HG02642 (cell line): ENCODE measurements around the gene NUCB2.

Source experiments
- ATAC-seq: cut with Tn5 transposase; IDR thresholded peaks from one replicate; pipeline ENCODE4 v1.9.1; 2021; ENCODE audit warnings: mild to moderate bottlenecking; ENCODE audit not compliant: unreplicated experiment, poor library complexity

NUCB2 gene

DNA sequence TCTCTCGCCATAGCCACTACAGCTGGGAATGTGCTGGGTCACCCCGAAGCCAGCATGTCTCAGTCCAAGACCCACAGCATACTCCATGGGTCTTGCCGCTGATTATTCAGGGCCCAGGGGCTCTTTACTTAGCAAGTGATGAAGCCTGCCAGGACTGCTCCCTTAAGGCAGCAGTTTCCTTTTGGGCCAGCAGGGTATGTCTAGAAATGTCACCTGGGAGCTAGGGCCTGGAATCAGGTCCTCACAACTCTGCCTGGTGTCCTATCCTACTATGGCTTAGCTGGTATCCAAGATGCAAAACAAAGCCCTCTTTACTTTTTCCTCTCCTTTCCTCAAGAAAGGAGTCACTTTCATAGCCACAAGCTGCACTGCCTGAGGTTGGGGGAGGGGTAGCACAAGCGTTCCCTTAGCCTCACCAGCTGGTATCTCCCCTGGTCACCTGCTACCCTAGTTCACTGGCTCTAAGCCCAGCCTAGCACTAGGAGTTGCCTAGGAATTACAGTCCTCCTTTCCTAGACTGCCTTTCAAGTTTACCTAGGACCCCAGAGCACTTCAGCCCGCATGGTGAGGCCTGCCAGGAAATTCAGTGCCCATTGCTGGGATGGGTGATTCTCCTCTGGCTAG, 52.4 kb downstream of the NUCB2 start:
- no peak for ATAC-seq

DNA sequence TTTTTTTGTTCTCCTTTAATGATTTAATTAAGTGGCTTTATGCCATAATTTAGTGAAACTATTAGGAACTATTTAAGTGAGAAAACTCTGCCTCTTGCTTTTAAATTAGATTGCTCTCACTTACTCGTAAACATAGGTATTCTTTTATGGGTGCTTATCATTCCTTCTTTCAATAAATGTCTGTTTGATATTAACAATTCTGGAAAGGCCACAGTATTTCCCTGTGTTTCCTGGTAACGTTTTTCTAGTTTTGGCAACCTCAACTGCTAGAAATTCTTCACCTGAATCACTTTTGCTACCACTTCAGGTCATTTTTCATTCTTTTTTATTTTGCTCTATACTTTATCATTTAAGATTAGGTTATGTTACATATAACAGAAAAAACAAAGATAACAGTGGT, 55.1 kb downstream of the NUCB2 start:
- no peak for ATAC-seq

DNA sequence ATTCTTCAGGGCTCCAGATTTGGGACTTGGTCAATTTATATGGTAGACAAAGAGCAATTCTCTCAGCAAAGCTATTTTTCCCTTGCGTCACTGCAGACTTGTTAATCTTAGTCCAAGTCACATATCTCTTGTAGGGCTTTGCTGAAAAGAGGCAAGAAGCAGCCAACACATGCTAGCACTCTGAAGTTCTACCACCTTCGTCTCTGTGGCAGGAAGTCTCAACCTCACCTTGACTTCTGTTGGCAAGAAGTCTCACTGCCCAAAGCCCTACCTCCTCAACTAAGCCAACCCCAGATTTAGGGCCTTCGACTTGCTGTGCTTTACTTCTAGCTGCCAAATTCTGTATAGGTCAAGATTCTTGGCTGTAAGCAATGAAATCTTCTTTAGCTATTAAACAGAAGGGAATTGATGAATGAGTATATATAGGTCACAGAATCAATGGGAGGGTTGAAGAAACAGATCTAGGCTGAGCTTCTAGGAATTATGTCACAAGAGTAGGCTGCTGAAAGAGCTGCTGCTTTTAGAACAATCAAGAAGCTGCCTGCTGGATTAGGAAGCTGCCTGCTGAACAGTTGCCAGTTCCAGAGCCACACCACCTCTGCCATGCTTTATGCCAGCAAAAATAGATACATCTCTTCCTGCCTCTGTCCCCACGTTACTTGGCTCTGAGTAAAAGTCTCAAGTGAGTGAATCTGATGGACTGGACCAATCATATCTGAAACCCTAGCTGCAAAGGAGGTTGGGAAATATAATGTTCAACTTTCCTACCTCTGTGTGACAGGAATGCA, 57.5 kb downstream of the NUCB2 start:
- no peak for ATAC-seq

DNA sequence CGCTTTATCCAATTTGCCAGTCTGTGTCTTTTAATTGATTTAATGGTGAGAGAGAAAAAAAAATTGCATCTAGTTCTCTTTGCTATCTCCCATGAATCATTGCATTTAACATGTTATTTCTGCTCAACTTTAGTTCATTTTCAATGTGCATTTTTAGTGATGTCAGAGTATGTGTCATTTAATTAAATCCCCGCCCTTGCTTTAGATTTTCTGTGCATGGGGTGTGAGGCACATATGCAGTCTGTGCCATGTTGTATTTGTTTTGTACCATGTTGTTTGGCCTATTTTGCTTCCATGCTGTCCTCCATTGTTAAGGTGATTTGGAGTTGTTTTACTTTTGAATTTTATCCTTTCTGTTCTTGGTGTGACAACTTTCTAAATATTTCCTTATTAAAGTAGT, 66.7 kb downstream of the NUCB2 start:
- ATAC-seq, result no peak

DNA sequence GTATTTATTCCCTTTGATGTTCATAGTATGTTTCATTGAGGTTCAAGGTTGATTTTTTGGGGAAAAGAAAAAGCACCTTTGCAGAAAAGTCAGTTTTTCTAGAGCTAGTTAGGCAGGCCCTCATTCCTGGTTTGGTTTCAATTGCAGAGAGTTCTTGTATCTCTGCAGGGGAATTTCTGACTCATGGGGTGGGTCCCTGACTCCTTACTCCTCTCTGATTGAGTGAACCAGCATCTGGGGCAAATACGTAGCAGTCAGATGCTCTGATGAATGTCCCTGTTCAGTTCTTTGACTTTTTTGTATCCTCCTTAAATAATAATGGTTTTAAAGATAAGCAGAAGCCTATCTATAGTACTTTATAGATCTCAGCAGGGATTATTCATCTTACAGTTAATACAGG, 67.4 kb downstream of the NUCB2 start:
- no peak for ATAC-seq

DNA sequence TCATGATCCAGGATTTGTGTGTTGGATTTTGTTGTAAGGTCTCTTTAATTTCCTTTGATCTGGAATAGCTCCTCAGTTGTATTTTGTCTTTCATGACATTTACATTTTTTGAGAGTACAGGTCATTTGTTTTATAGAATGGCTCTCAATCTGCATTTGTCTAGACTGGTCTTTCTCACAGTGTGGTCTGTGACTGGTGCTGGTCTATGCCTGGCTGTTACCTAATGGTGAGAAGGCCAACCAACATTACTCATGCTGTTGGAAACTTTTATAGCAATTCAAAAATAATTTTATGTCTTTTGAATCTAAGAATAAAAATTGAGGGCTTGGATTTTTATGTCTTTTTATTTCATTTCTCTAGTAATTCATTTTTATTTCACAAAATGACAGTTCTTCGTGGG, 71.1 kb downstream of the NUCB2 start:
- ATAC-seq, result no peak

DNA sequence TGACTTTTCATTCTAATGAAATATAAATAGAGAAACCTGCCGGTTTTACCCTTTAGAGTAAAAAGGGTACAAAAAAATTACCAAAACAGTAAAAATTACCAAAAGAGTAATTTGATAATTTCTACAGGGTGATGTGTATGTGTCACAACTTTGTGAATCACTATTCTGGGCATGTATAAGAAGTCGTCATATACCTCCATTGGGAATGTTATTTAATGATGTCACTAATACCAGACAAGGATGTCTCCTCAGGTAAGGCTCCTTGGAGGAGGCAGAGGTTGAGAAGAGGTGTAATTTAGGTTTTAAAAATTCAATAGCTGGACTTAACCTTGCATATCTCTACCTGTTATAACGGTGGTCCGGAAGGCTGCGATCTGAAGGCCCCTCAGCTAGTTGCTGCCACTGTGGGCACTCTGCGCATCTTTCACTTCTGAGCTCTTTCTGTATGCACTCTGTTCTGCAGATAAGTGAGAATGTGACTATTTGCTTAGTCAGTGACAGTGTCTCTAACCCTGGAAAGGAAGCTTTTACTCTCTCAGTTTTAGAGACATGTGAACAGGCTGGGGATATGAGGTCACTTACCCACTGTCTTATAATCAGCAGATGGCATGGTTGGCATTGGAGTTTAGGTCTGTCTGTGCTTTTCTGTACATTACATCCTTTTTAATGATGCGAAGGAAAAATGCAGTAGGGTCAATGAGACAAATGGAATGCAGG, 74.1 kb downstream of the NUCB2 start:
- ATAC-seq, result no peak

DNA sequence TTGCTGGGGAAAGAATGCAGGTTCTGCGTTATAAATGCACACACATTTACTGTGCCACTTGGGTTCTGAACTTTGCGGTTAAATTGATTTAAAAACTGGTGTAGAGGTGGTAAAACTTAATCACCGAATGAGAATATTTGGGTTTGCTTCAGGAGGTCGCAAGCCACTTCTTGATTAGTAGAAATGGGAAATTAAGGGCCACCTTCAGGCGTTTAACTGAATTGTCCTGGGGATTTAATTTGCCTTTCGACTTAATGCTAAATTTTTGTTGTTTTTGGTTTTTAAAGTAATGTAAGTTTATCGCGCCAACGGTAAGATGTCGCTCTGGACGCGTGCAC, 74.6 kb downstream of the NUCB2 start:
- no peak for ATAC-seq

DNA sequence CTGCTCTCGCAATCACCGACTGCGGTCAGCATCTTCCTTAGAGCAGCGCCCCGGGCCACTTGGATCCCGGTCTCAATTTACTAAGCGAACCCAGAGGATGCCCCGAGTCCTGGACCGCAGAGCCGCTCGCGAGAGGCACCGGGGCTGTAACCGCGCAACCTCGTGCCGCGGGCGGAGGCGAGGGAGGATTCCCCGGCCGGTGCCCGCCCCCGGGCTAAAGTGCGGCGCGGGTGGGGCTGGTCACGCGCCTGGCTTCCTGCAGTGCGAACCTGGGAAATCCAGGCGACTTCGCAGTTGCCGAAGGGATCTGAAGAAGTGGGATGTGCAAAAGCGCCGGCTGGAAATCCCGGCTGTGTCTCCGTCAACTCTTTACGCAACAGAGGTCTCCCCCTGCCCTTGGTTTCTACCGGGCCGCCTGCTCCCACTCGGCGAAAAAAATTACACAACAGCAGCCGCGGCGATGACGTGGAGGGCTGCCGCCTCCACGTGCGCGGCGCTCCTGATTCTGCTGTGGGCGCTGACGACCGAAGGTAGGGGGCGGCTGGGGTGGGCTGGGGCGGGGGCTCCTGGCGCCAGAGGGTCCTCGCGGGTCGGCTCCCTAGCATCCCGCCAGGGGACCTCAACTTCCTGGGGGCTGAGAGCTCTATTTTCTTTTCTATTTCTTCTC, 75.1 kb downstream of the NUCB2 start, which contains the start of gene NCR3LG1:
Gene NCR3LG1, plus strand, starts transcription at position 291 of the 667 bp plus-strand sequence. Its CDS starts 170 bp downstream, at position 461.
- peak; percentile 42 for ATAC-seq

DNA sequence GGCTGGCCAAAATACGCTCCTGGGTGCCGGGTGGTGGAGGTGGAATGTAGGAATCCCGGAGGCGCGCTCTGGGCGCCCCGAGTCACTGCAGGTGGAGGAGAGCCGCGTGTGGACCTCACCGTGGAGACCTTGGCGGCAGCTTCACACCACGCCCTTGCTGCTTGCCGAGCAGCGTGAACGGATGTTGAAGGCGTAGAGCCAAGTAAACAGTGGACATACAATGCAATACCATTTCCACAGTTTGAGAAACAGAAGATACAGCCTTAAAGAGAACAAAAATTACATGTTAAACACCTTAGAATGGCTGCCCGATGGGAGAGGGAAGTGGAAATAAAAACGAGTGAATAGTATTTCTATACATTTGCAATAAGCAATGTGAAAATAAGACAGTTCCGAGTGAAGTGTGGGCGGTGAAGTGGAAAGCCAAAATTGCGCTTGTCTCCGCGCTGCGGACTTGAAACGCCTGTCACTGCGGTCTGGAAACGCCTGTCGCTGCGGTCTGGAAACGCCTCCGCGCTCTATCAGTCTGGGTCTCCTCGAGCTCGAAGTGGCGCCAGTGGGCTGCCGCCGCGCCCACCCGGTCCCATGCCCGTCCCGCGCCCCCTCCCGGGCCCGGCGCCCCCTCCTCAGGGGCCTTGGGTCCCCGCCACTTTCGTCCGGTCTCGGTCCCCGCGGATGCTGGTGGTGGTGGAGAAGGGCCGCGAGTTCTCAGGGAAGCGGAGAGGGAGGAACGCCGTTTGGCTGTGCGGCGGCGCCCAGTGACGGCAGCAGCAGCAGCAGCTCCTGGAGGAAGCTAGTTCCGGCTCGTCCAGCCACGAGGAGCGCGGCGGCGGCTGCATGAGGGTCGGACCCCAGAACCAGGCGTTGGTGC, 76.6 kb downstream of the NUCB2 start:
- ATAC-seq, result peak; percentile 37

DNA sequence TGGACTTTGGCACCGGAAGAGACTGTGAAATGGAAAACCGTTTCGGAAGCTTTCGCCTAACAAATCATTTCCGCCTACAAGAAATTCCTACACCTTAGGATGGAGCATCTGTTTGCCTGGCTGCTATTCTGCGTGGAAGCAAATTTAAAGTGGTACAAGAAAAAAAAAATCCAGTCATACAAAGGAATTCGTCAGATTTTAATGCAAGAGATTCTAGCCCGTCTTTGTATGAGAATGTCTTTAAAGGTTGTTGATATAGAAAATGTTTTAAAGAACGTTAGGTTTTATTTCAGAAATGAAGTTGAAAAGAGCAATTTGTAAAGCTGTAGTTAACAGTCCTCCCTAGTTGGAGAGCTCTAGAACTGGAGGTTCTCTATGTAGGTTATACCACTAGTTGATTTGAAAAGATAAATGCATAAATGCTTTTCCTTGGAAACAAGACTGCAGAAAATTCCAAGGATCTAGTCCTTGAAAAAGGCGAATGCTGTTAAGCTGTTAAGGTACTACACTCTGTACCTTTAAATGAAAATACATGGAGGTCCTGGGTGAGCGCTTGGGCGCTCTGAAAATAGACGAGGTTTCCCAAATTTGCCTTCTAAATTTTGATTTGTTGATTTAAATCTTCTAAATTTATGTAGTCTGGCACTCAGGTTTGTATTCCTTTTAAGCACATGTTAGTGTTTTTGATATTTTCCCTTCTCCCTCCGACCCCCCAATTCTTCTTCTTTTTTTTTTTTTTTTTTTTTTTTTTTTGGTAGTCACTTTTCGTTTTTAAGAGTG, 77.5 kb downstream of the NUCB2 start:
- no peak for ATAC-seq

DNA sequence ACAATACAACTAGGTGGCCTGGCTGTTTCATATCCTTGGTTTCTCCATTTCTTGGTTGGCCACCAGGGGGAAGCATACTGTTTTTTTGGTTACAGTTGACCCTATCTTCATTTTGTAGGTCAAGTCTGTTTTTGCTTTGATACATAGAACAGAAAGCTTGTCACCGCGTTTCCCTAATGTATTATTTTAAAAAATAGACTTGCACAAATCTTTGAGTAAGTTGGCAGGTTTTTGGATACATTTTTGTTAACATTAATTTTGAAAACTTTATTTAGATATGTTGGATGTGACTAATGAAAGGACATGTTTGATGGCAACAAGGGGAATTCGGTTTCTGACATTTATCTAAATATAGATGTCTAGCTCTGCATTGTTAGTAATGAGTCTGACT, 78.1 kb downstream of the NUCB2 start:
- ATAC-seq, result peak; percentile 41

DNA sequence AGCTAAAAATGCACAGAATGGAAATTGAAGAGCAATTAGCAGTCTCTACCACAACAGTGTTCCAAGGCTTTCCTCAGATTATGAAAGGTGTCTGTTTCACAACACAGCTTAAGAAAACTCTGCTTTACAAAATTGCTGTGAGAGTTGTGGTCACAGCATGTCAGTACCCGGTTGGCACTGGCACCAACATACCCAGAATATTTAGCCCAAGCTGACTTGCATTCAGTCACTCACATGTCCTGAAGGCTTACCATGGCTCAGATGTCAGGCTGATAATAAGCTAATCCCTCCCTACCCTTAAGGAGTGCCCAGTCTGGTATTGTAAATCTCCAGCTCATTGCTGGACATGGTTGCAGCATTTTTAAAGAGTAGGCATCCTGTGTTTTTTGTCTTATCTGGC, 90.0 kb downstream of the NUCB2 start:
- ATAC-seq, result no peak

DNA sequence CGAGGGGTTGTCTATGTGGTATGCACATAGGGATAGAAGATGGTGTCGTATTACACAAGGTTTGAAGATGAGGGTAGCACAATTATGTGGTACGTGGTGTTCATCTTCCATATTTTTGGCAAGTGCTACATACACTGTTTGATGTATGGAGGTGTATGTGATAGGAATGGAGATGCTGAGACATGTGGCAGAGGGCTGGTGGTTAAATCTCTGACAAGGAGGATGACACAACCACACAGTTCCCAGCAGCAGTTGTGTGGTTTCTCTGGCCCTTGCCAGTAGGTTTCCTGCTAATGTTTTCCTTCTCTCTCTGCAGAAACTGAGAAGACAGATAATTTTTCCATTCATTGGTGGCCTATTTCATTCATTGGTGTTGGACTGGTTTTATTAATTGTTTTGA, 92.0 kb downstream of the NUCB2 start:
- no peak for ATAC-seq

DNA sequence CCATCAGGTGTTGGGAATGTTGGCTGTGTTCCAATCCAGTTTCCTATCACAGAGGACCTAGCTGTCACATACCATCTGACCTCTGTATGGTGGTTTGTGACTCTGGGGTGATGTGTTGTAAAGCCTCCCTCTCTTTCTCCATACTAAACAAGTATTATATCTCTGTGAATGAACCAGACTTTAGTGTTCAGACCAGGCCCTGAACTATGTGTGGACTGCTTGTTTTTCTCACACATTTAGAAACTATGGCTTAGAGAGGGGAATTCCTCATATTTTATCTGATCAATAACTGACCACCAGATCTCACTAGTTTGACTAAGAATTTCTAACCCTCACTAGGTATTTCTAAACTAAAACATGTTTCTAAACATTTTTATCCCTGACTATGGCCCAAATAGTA, 92.6 kb downstream of the NUCB2 start:
- ATAC-seq, result no peak

DNA sequence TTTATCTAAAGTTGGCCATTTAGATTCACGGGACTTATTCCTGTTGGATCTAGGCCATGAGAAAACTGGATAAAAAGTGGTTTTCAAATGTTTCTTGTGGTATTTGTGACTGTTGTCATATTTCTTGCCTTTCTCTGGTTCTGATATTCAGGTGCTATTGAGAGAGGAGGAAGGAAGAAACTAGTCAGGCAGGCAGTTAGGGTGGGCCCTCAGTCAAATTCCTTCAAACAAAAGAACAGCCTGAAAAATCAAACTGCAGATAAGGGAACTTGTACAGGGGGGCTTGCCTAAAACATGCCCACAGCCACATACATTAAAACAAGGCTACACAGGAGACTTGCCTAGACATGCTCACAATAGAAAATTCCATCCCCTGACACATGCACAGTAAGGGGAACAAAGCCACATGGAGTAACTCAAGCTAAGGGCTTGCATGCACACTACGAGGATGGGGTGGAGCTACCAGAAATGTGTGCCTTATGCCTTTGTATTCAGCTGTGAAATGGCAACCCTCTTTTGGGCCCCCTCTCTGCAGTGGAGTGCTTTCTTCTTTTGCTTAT, 93.2 kb downstream of the NUCB2 start:
- no peak for ATAC-seq

DNA sequence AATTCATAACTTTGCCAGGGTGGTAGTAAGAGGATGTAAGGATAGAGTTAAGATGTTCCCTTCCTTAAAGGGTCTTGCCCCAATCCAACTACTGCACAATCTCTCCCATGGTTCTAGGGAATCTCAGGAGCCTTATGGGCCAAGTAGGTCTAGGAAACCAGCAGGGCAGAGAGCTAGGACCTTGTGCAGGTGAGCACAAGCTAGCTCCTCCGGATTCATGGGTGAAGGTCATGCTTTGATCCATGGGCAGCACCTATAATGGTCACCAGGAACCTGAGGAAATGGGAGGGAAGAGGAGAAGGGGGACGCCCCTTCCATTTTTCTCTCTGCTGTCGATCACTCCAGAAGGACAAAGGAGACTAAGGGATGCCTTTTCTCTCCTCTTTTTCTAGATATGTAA, 95.1 kb downstream of the NUCB2 start:
- no peak for ATAC-seq

DNA sequence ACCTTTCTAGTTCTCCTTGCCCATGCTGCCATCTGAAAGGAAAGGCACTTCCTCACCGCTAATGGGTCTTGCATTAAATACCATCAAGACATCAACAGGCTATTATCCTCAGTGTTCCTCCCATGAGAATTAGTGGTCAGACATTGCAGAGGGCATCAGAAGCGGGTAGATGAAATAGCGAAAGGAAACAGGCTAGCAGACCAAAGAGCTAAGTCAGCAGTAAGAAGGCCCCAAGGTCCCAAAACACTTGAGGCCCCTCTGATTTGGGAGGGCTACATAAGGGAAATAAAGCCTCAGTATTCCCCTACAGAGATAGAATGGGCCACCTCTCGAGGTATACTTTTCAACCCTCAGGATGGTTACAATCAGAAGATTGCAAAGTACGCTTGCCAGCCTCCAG, 99.0 kb downstream of the NUCB2 start:
- ATAC-seq, result no peak

DNA sequence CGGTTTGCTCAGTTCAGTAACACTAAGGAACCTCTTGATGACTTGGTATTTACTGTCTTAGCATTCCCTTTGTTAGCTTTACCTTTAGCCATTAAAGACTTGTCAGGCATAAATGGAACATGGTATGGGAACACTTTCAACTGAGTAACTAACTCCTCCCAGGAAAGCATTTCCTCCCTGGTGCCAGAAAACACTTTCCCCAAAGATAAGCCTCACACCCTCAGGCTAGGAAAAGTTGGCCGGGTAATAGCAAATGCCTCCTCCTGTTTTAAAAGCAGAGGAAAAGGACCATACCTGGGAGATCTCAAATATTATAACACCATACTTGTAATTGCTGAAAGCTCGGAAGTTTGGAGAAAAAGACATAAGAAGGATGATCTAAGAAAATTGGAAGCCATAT, 100.0 kb downstream of the NUCB2 start:
- no peak for ATAC-seq
